Neural crest cell (in vitro differentiated cells): ENCODE measurements around the gene PCDHGB1. TPM values are rescaled to one million over a fixed set of nuclear protein-coding genes. Genes with fewer than 3 reads are reported as not detected.
"Not testable (repeated sequence)": the region's sequence is repeated elsewhere in the genome, so short reads cannot be mapped to it uniquely, and the experiment has no call there.

ENCODE experiments used
- DNase-seq: peaks from one replicate; pipeline ENCODE4 v3.0.0; 2021; ENCODE audit warnings: low read depth, mixed read lengths, low spot score
- H3K27ac Mint-ChIP-seq: one replicate; pipeline ENCODE4 v1.8.0; 2021; ENCODE audit warnings: mild to moderate bottlenecking, mixed read lengths; ENCODE audit not compliant: unreplicated experiment
- H3K27me3 Mint-ChIP-seq: 2 replicates; pipeline ENCODE4 v1.8.0; 2021; ENCODE audit warnings: low read depth, mild to moderate bottlenecking, mixed read lengths
- H3K36me3 Mint-ChIP-seq: 2 replicates; pipeline ENCODE4 v1.8.0; 2021; ENCODE audit warnings: low read depth, mild to moderate bottlenecking, mixed read lengths
- H3K4me1 Mint-ChIP-seq: 2 replicates; pipeline ENCODE4 v1.8.0; 2021; ENCODE audit warnings: mixed read lengths
- H3K4me3 Mint-ChIP-seq: one replicate; pipeline ENCODE4 v1.8.0; 2021; ENCODE audit warnings: mild to moderate bottlenecking, mixed read lengths
- H3K9me3 Mint-ChIP-seq: 2 replicates; pipeline ENCODE4 v1.8.0; 2021; ENCODE audit warnings: mixed read lengths
- CTCF ChIP-seq: fragments of 200-600 bp; sonication (generic); conservative IDR thresholded peaks from 2 replicates; pipeline ENCODE4 v1.5.0; 2021; ENCODE audit warnings: antibody characterized with exemption, mild to moderate bottlenecking
- total RNA-seq: library from RNA; stranded (reverse); gene quantifications from 2 replicates; pipeline ENCODE4 v1.2.1, GENCODE V29; 2021

Gene PCDHGB1
- total RNA-seq, 1 donor from 2014 or later = 3.0 TPM

- Mint-ChIP-seq H3K27ac (no peak within 1 kb of the TSS), H3K4me1 (no peaks in the 10 kb centered on the region), H3K36me3 (peaks cover 21% of the 10 kb centered on the region), H3K27me3 (peaks cover 2% of the 10 kb centered on the region), H3K4me3 (no peak within 1 kb of the TSS), H3K9me3 (peaks cover 15% of the 10 kb centered on the region)
- no peak for DNase-seq
- TF ChIP-seq CTCF = peak; percentile 34
Measured at GRCh38 chr5:141330299-141331080, 19.4 kb upstream of the PCDHGB1 start, which contains the start of gene PCDHGA1. Gene PCDHGA1, plus strand, starts transcription at chr5:141330514.

- DNase-seq, H3K27me3 Mint-ChIP-seq, H3K27ac Mint-ChIP-seq, H3K4me1 Mint-ChIP-seq, H3K4me3 Mint-ChIP-seq: not testable (repeated sequence)
- Mint-ChIP-seq H3K36me3 (peaks cover 23% of the 10 kb centered on the region), H3K9me3 (peaks cover 20% of the 10 kb centered on the region)
Measured at GRCh38 chr5:141332571-141332970, 17.3 kb upstream of the PCDHGB1 start.

DNA sequence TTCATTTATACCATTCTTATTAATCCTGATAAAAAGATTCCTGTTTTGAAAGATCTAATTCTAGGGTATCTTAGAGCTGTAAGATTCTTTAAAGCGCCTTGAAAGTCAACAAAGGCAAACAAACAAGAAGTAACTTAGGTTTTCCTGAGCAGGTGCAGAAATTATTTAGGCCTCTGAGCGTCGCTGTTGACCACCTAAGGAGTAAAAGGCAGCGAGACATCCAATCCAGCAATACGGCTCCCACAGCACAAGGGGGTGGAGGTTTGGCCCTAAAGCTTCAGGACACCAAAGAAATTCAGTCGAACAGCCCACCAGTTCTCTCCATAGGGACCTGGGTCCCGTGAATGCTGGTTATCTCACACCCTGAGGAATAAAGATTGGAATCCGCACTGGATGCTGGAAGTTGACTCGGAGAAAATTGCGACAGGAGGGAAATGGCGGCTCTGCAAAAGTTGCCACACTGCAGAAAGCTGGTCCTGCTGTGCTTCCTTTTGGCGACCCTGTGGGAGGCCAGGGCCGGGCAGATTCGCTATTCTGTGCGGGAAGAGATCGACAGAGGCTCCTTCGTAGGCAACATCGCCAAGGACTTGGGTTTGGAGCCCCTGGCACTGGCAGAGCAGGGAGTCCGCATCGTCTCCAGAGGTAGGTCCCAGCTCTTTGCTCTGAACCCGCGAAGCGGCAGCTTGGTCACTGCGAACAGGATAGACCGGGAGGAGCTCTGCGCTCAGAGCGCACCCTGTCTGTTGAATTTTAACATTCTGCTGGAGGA is 11.2 kb upstream of the PCDHGB1 start, which contains the start of gene PCDHGA2:
Gene PCDHGA2, plus strand, starts transcription at position 223 of the 769 bp plus-strand sequence.
- DNase-seq = no peak
- H3K36me3 Mint-ChIP-seq = peaks cover 18% of the 10 kb centered on the region
- TF ChIP-seq CTCF = peak; percentile 34
- H3K4me1 Mint-ChIP-seq = no peaks in the 10 kb centered on the region
- no peak within 1 kb of the TSS for H3K4me3 Mint-ChIP-seq
- peak within 1 kb of the TSS; percentile 19 for H3K27ac Mint-ChIP-seq
- H3K9me3 Mint-ChIP-seq = peaks cover 28% of the 10 kb centered on the region
- no peaks in the 10 kb centered on the region for H3K27me3 Mint-ChIP-seq

GRCh38 chr5:141340781-141341354 is 9.0 kb upstream of the PCDHGB1 start:
- H3K4me3 Mint-ChIP-seq, DNase-seq, H3K27me3 Mint-ChIP-seq, H3K4me1 Mint-ChIP-seq, H3K27ac Mint-ChIP-seq: not testable (repeated sequence)
- peaks cover 30% of the 10 kb centered on the region for H3K9me3 Mint-ChIP-seq
- H3K36me3 Mint-ChIP-seq = peaks cover 22% of the 10 kb centered on the region

- no peaks in the 10 kb centered on the region for H3K4me1 Mint-ChIP-seq
- H3K36me3 Mint-ChIP-seq = peaks cover 19% of the 10 kb centered on the region
Measured at GRCh38 chr5:141342773-141343172, 7.1 kb upstream of the PCDHGB1 start.

More at GRCh38 chr5:141342773-141343172, 7.1 kb upstream of the PCDHGB1 start:
- Mint-ChIP-seq H3K27ac (no peak overlapping the region), H3K27me3 (no peaks in the 10 kb centered on the region), H3K9me3 (peaks cover 29% of the 10 kb centered on the region), H3K4me3 (no peak overlapping the region)
- TF ChIP-seq CTCF = no peak
- no peak for DNase-seq
